Measurements from ENCODE around the gene HAUS3.

DNA sequence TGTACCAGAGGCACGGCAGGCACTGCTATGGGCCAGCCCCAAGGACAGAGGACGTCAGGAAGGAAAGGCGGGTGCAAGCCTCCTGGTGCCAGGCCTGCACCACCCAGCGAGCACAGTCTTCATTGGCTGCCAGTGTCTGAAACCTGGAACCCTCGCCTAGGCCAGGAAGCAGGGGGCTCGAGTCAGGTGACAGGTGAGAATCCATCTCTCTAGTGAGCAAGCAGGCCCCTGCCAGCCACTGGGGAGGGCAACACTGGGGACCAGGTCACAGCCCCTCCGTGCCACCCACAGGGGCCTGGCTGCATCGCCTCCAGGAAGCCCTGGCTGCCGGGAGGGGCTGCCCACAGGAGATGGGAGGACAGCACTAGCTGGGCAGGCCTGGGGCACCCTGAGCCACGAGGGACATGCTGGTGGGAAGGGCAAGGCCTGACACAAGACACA, 6.9 kb upstream of the HAUS3 start:
- no peak for TF ChIP-seq POLR2A (IDR thresholded peaks at IDR 0.05)
- TF ChIP-seq, protein P1, sequence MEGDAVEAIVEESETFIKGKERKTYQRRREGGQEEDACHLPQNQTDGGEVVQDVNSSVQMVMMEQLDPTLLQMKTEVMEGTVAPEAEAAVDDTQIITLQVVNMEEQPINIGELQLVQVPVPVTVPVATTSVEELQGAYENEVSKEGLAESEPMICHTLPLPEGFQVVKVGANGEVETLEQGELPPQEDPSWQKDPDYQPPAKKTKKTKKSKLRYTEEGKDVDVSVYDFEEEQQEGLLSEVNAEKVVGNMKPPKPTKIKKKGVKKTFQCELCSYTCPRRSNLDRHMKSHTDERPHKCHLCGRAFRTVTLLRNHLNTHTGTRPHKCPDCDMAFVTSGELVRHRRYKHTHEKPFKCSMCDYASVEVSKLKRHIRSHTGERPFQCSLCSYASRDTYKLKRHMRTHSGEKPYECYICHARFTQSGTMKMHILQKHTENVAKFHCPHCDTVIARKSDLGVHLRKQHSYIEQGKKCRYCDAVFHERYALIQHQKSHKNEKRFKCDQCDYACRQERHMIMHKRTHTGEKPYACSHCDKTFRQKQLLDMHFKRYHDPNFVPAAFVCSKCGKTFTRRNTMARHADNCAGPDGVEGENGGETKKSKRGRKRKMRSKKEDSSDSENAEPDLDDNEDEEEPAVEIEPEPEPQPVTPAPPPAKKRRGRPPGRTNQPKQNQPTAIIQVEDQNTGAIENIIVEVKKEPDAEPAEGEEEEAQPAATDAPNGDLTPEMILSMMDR (IDR thresholded peaks at IDR 0.05), result no peak

Data from right lobe of liver (tissue), 4 donors.